ENCODE measurements around the gene HIP1.

- TF ChIP-seq, protein P1, sequence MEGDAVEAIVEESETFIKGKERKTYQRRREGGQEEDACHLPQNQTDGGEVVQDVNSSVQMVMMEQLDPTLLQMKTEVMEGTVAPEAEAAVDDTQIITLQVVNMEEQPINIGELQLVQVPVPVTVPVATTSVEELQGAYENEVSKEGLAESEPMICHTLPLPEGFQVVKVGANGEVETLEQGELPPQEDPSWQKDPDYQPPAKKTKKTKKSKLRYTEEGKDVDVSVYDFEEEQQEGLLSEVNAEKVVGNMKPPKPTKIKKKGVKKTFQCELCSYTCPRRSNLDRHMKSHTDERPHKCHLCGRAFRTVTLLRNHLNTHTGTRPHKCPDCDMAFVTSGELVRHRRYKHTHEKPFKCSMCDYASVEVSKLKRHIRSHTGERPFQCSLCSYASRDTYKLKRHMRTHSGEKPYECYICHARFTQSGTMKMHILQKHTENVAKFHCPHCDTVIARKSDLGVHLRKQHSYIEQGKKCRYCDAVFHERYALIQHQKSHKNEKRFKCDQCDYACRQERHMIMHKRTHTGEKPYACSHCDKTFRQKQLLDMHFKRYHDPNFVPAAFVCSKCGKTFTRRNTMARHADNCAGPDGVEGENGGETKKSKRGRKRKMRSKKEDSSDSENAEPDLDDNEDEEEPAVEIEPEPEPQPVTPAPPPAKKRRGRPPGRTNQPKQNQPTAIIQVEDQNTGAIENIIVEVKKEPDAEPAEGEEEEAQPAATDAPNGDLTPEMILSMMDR (conservative IDR thresholded peaks at IDR 0.05), result no peak
- no peak for TF ChIP-seq EZH2 (IDR thresholded peaks at IDR 0.05; ENCODE audit: low read depth)
These were observed 202.2 kb downstream of the HIP1 start for GRCh38 chr7:75536491-75536890.

Measured in PC-9 (cell line).